Kidney (tissue), 14 donors: Measurements from ENCODE around the gene LMOD3. TPM values are rescaled to one million over a fixed set of nuclear protein-coding genes. Genes with fewer than 3 reads are reported as not detected.

Source experiments
- DNase-seq, 5 donors: peaks; one replicate each; pipeline ENCODE4 v3.0.0-alpha.2; 2013 to 2020
- FAIRE-seq: peaks from 2 replicates; lab custom pipeline; 2012; peaks lifted over from hg19 to GRCh38; lab: Jason Lieb, UNC
- H3K27ac ChIP-seq, 2 donors: one replicate each; pipeline ENCODE4 v1.7.0; 2013; ENCODE audit warnings: low read depth in 2 of 2, low read length in 2 of 2, inconsistent platforms in 1 of 2
- H3K27me3 ChIP-seq: one replicate; pipeline ENCODE4 v1.7.1; 2013; ENCODE audit warnings: low read length, inconsistent platforms; ENCODE audit not compliant: control insufficient read depth, insufficient read depth
- H3K36me3 ChIP-seq, 3 donors: one replicate each; pipeline versions ENCODE4 v1.7.0 to v1.7.1; 2013; ENCODE audit warnings: low read length in 3 of 3, control low read depth in 1 of 3, inconsistent platforms in 1 of 3; ENCODE audit not compliant: insufficient read depth in 3 of 3, control insufficient read depth in 2 of 3
- H3K4me1 ChIP-seq, 3 donors: one replicate each; pipeline versions ENCODE4 v1.7.0 to v1.7.1; 2013; ENCODE audit warnings: low read length in 3 of 3, inconsistent platforms in 1 of 3, low read depth in 1 of 3; ENCODE audit not compliant: control insufficient read depth in 2 of 3, insufficient read depth in 2 of 3
- H3K4me3 ChIP-seq, 3 donors: one replicate each; pipeline versions ENCODE4 v1.7.0 to v1.8.1; 2013; ENCODE audit warnings: low read length in 3 of 3, control low read depth in 1 of 3, inconsistent platforms in 1 of 3
- H3K9ac ChIP-seq, 3 donors: one replicate each; pipeline versions ENCODE4 v1.7.0 to v1.7.1; 2013; ENCODE audit warnings: low read length in 3 of 3, control low read depth in 1 of 3, inconsistent platforms in 1 of 3
- H3K9me3 ChIP-seq, 3 donors: one replicate each; pipeline versions ENCODE4 v1.7.0 to v1.7.1; 2013; ENCODE audit warnings: low read length in 3 of 3, control low read depth in 1 of 3, inconsistent platforms in 1 of 3; ENCODE audit not compliant: control insufficient read depth in 2 of 3, insufficient read depth in 1 of 3
- CTCF ChIP-seq: IDR thresholded peaks from 3 replicates; pipeline ENCODE4 v1.5.1; 2012; ENCODE audit warnings: mild to moderate bottlenecking, moderate library complexity, borderline replicate concordance; ENCODE audit not compliant: insufficient read depth; ENCODE audit errors: extremely low read depth
- intact Hi-C: fragments of 100-400 bp; cut with DNase I; formaldehyde crosslinking; loops from one replicate; pipeline ENCODE4 v1.11.1; 2022
- polyA plus RNA-seq: library from polyadenylated mRNA; stranded (reverse); fragments of 350-450 nt; fragmentation: Illumina TruSeq; extraction: RNeasy Lipid Tissue Mini Kit (QIAGEN cat#74804); gene quantifications from one replicate; pipeline ENCODE4 v1.2.3, GENCODE V29; 2014; ENCODE audit warnings: low read depth, low replicate concordance; ENCODE audit not compliant: insufficient read depth
- total RNA-seq: library from RNA; stranded (reverse); fragmentation: NEBNext Ultra II Directional; extraction: Animal tissue kit (Norgen Biotek cat#: 25700); gene quantifications from one replicate; pipeline ENCODE4 v1.2.1, GENCODE V29; 2021
- donor health status: control.
- donor health status: control.
- donor health status: control.
- donor health status: control.
- donor health status: control.
- donor health status: DM: yes; HTN: yes; CAD: no.
- donor health status: Normal renal cell carcinoma (clear cell type).

LMOD3 gene
- total and polyA plus RNA-seq, 2 donors from 2014 or later, result 0.09 to 0.28 TPM

GRCh38 chr3:69130689-69131088 is 8.3 kb upstream of the LMOD3 start:
- H3K9me3 ChIP-seq, result no peaks in the 10 kb centered on the region
- no peak overlapping the region for H3K27ac ChIP-seq
- TF ChIP-seq CTCF, result no peak
- no peak overlapping the region for H3K4me3 ChIP-seq
- no peak for FAIRE-seq
- intact Hi-C loops, result no loop called here
- no peaks in the 10 kb centered on the region for H3K36me3 ChIP-seq
- H3K27me3 ChIP-seq, result no peaks in the 10 kb centered on the region
- no peak overlapping the region for H3K9ac ChIP-seq
- DNase-seq, result no peak
- no peaks in the 10 kb centered on the region for H3K4me1 ChIP-seq

GRCh38 chr3:69129531-69129930 is 7.1 kb upstream of the LMOD3 start:
- H3K9me3 ChIP-seq, result no peaks in the 10 kb centered on the region
- H3K4me3 ChIP-seq, result no peak overlapping the region
- TF ChIP-seq CTCF, result no peak
- no peaks in the 10 kb centered on the region for H3K27me3 ChIP-seq
- no peak overlapping the region for H3K9ac ChIP-seq
- FAIRE-seq (no peak), DNase-seq (no peak)
- no peaks in the 10 kb centered on the region for H3K4me1 ChIP-seq
- H3K27ac ChIP-seq, result no peak overlapping the region
- intact Hi-C loops, result no loop called here
- no peaks in the 10 kb centered on the region for H3K36me3 ChIP-seq

- Histone ChIP-seq H3K36me3 (no peaks in the 10 kb centered on the region), H3K9ac (no peak overlapping the region), H3K9me3 (no peaks in the 10 kb centered on the region), H3K27me3 (no peaks in the 10 kb centered on the region), H3K4me1 (no peaks in the 10 kb centered on the region), H3K4me3 (no peak overlapping the region), H3K27ac (no peak overlapping the region)
- DNase-seq (no peak), FAIRE-seq (no peak)
- TF ChIP-seq CTCF, result no peak
- intact Hi-C loops, result no loop called here
Observed at GRCh38 chr3:69128509-69128908, 6.1 kb upstream of the LMOD3 start.

GRCh38 chr3:69126999-69127398 is 4.6 kb upstream of the LMOD3 start:
- Histone ChIP-seq H3K4me1 (no peaks in the 10 kb centered on the region), H3K9me3 (no peaks in the 10 kb centered on the region), H3K36me3 (no peaks in the 10 kb centered on the region), H3K9ac (no peak overlapping the region), H3K27me3 (no peaks in the 10 kb centered on the region), H3K4me3 (no peak overlapping the region), H3K27ac (no peak overlapping the region)
- FAIRE-seq (no peak), DNase-seq (no peak)
- no peak for TF ChIP-seq CTCF
- intact Hi-C loops, result no loop called here
